ENCODE measurements around the gene FBRSL1. TPM values are rescaled to one million over a fixed set of nuclear protein-coding genes. Genes with fewer than 3 reads are reported as not detected.

Gene FBRSL1
- total and polyA plus RNA-seq, 9 of the 15 experiments (the other 6 are each of a cell fraction or from before 2014, with no cell fraction given) = 0.24 to 129 (median 7.3) TPM

DNA sequence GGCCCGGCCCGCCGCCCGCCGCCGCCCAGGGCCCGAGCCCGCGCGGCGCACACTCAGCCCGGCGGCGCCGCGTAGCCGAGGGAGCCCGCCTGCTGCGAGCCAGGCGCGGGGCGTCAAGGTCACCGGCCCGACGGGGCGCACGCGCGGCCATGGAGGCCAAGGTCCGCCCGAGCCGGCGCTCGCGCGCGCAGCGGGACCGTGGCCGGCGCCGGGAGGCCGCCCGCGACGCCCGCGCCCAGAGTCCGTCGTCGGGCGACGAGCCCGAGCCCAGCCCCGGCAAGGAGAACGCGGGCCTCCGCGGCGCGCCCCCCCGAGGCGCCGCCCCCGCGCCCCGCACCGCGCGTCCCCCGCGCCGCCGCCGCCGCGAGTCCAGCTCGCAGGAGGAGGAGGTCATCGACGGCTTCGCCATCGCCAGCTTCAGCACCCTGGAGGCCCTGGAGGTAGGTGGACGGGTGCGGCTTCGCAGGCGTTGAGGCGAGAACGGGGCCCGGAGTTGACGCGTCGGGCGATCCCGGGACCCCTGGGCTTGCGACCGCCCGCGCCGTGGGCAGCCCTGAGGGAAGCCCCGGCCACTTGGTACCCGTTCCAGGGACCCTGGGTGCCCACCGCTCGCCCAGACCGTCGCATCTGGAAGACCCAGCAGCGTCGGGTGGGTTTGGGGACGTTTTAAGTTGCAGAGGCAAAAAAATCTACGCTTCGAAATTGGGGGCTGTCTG lies 629 bp downstream of the FBRSL1 start (continued):
- TF ChIP-seq, protein P1, sequence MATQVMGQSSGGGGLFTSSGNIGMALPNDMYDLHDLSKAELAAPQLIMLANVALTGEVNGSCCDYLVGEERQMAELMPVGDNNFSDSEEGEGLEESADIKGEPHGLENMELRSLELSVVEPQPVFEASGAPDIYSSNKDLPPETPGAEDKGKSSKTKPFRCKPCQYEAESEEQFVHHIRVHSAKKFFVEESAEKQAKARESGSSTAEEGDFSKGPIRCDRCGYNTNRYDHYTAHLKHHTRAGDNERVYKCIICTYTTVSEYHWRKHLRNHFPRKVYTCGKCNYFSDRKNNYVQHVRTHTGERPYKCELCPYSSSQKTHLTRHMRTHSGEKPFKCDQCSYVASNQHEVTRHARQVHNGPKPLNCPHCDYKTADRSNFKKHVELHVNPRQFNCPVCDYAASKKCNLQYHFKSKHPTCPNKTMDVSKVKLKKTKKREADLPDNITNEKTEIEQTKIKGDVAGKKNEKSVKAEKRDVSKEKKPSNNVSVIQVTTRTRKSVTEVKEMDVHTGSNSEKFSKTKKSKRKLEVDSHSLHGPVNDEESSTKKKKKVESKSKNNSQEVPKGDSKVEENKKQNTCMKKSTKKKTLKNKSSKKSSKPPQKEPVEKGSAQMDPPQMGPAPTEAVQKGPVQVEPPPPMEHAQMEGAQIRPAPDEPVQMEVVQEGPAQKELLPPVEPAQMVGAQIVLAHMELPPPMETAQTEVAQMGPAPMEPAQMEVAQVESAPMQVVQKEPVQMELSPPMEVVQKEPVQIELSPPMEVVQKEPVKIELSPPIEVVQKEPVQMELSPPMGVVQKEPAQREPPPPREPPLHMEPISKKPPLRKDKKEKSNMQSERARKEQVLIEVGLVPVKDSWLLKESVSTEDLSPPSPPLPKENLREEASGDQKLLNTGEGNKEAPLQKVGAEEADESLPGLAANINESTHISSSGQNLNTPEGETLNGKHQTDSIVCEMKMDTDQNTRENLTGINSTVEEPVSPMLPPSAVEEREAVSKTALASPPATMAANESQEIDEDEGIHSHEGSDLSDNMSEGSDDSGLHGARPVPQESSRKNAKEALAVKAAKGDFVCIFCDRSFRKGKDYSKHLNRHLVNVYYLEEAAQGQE (IDR thresholded peaks at IDR 0.05; ENCODE audit: borderline replicate concordance) = 0 out of 2 replicates have a peak, but pooled peaks have one; percentile 12
- TF ChIP-seq, protein P1 (CRISPR knock-in tag; IDR thresholded peaks at IDR 0.05; ENCODE audit: low read depth) = no peak
- TF ChIP-seq ZFP1 (CRISPR knock-in tag; IDR thresholded peaks at IDR 0.05) = no peak
- peak in 1 of 3 experiments; percentile 44 for TF ChIP-seq YY1 (IDR thresholded peaks at IDR 0.05; ENCODE audit: borderline replicate concordance in 1 of 3, control insufficient read depth in 1 of 3, extremely low read depth in 1 of 3, insufficient read depth in 3 of 3, insufficient read length in 1 of 3, insufficient replicate concordance in 2 of 3, low read depth in 1 of 3, low read length in 2 of 3)
- TF ChIP-seq, protein P2, sequence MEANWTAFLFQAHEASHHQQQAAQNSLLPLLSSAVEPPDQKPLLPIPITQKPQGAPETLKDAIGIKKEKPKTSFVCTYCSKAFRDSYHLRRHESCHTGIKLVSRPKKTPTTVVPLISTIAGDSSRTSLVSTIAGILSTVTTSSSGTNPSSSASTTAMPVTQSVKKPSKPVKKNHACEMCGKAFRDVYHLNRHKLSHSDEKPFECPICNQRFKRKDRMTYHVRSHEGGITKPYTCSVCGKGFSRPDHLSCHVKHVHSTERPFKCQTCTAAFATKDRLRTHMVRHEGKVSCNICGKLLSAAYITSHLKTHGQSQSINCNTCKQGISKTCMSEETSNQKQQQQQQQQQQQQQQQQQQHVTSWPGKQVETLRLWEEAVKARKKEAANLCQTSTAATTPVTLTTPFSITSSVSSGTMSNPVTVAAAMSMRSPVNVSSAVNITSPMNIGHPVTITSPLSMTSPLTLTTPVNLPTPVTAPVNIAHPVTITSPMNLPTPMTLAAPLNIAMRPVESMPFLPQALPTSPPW (CRISPR knock-in tag; IDR thresholded peaks at IDR 0.05) = peak; percentile 66
- TF ChIP-seq, protein P3, sequence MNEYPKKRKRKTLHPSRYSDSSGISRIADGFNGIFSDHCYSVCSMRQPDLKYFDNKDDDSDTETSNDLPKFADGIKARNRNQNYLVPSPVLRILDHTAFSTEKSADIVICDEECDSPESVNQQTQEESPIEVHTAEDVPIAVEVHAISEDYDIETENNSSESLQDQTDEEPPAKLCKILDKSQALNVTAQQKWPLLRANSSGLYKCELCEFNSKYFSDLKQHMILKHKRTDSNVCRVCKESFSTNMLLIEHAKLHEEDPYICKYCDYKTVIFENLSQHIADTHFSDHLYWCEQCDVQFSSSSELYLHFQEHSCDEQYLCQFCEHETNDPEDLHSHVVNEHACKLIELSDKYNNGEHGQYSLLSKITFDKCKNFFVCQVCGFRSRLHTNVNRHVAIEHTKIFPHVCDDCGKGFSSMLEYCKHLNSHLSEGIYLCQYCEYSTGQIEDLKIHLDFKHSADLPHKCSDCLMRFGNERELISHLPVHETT (CRISPR knock-in tag; conservative IDR thresholded peaks at IDR 0.05 in 1 of 2, IDR thresholded peaks at IDR 0.05 in 1 of 2) = 0 out of 4 replicates have a peak, but pooled peaks of 1 of the 2 experiments have one; percentile 6
- 0 out of 2 replicates have a peak, but pooled peaks have one; percentile 8 for TF ChIP-seq EGR1 (conservative IDR thresholded peaks at IDR 0.05)
- TF ChIP-seq ZBTB7A (IDR thresholded peaks at IDR 0.05; ENCODE audit: borderline replicate concordance, control insufficient read depth, low read depth, low read length) = peak; percentile 34; the same call in 1 of the 2 replicates
- TF ChIP-seq RBBP5 (IDR thresholded peaks at IDR 0.05; ENCODE audit: borderline replicate concordance, insufficient read depth, low read length, poor library complexity, severe bottlenecking) = peak; percentile 13
- peak; percentile 40 for TF ChIP-seq KDM5B (IDR thresholded peaks at IDR 0.05; ENCODE audit: insufficient replicate concordance, low read depth, low read length)
- no peak for TF ChIP-seq PTTG1 (tag; IDR thresholded peaks at IDR 0.05; ENCODE audit: low read depth)
- no peak for TF ChIP-seq PCBP1 (IDR thresholded peaks at IDR 0.05; ENCODE audit: low read depth, low read length, poor library complexity, severe bottlenecking)
